Measurements from ENCODE around the gene RNF8. TPM values are rescaled to one million over a fixed set of nuclear protein-coding genes. Genes with fewer than 3 reads are reported as not detected.
"Not testable (repeated sequence)": the region's sequence is repeated elsewhere in the genome, so short reads cannot be mapped to it uniquely, and the experiment has no call there.

The RNF8 gene
- total RNA-seq, 4 donors from 2014 or later, result 5.9 to 42.6 (median 19.1) TPM

DNA sequence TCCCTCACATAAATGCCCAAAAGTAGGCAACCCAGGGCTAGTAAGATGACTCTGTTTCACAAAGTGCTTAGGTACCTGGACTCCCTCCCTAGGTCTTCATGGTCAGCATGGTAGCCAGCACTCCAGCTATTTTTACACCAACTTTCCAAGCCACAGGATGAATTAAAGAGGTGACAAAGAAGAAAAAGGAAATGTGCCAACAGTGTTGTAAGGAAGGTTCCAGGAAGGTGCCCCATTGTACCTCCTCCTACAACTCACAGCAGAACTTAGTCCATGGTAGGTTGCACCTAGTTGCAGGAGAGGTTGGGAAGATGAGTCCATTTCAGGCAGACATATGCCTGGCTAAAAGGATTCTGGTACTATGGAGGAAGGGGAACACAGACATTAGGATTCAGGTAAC is 19.7 kb upstream of the RNF8 start:
- Histone ChIP-seq H3K27ac (no peak overlapping the region), H3K4me3 (no peak overlapping the region), H3K4me1 (no peaks in the 10 kb centered on the region), H3K27me3 (no peaks in the 10 kb centered on the region), H3K36me3 (no peaks in the 10 kb centered on the region), H3K9me3 (no peaks in the 10 kb centered on the region)
- no peak for TF ChIP-seq POLR2A (IDR thresholded peaks at IDR 0.05)
- no peak for TF ChIP-seq CTCF (IDR thresholded peaks at IDR 0.05)
- DNase-seq, result no peak
- intact Hi-C loops (cut with DNase I; ENCODE audit: low total_unique reads), result no loop called here

GRCh38 chr6:37338317-37338716 is 15.5 kb upstream of the RNF8 start:
- intact Hi-C loops (cut with DNase I; ENCODE audit: low total_unique reads); H3K4me3 ChIP-seq; H3K9me3 ChIP-seq; H3K27ac ChIP-seq; DNase-seq; H3K27me3 ChIP-seq; H3K4me1 ChIP-seq; H3K36me3 ChIP-seq: not testable (repeated sequence)

- TF ChIP-seq CTCF (IDR thresholded peaks at IDR 0.05) (no peak), POLR2A (IDR thresholded peaks at IDR 0.05) (no peak)
- DNase-seq, result no peak
- Histone ChIP-seq H3K27ac (no peak overlapping the region), H3K27me3 (no peaks in the 10 kb centered on the region), H3K9me3 (no peaks in the 10 kb centered on the region), H3K36me3 (no peaks in the 10 kb centered on the region), H3K4me1 (no peaks in the 10 kb centered on the region), H3K4me3 (no peak overlapping the region)
- intact Hi-C loops (cut with DNase I; ENCODE audit: low total_unique reads), result no loop called here
These were observed 15.0 kb upstream of the RNF8 start for GRCh38 chr6:37338745-37339255.

DNA sequence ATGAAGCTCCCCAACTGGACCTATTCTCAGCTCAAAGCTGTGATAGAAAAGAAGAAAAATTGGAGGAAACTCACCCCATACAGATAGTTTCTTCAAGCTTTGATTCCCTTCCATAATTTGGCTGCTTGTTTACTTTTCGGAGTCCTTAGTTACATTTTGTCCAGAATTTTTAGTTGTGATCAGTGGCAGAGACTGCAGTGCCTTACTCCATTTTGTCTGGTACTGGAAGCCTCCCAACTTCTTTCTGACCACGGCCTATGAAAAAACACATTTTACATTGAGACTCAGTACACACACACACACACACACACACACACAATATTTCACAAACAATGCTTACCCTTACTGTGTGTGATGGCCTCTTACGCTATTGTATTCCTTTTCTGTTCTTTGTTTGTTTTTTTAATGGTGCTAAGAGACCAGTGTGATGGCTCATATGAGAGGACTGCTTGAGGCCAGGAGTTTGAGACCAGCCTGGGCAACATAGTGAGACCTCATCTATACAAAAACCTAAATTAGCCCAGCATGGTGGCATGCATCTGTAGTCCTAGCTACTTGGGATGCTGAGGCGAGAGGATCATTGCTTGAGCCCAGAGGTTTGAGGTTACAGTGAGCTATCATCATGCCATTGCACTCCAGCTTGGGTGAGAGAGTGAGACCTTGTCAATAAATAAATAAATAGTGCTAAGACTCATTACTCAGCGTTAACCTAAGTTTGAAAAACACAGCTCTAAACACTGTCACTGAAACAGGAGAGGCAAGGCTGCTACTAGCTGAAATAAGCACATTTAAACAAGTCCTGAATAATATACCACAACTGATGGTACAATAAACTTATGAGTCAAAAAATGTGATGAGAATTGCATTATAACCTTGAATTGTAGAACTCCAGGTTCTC is 13.8 kb upstream of the RNF8 start:
- H3K36me3 ChIP-seq, result no peaks in the 10 kb centered on the region
- no peaks in the 10 kb centered on the region for H3K9me3 ChIP-seq
- H3K27ac ChIP-seq, result no peak overlapping the region
- intact Hi-C loops (cut with DNase I; ENCODE audit: low total_unique reads), result no loop called here
- no peak for TF ChIP-seq CTCF (IDR thresholded peaks at IDR 0.05)
- no peak for TF ChIP-seq POLR2A (IDR thresholded peaks at IDR 0.05)
- H3K4me3 ChIP-seq, result no peak overlapping the region
- no peaks in the 10 kb centered on the region for H3K27me3 ChIP-seq
- DNase-seq, result no peak
- no peaks in the 10 kb centered on the region for H3K4me1 ChIP-seq

GRCh38 chr6:37340639-37340943 is 13.2 kb upstream of the RNF8 start:
- H3K27ac ChIP-seq, result no peak overlapping the region
- H3K4me3 ChIP-seq, result no peak overlapping the region
- no peaks in the 10 kb centered on the region for H3K36me3 ChIP-seq
- no peaks in the 10 kb centered on the region for H3K4me1 ChIP-seq
- no peak for TF ChIP-seq CTCF (IDR thresholded peaks at IDR 0.05)
- H3K27me3 ChIP-seq, result no peaks in the 10 kb centered on the region
- no peaks in the 10 kb centered on the region for H3K9me3 ChIP-seq
- intact Hi-C loops (cut with DNase I; ENCODE audit: low total_unique reads), result no loop called here
- no peak for DNase-seq
